GM19455 (cell line): Measurements from ENCODE around the gene WASF1.
"Not testable (repeated sequence)": the region's sequence is repeated elsewhere in the genome, so short reads cannot be mapped to it uniquely, and the experiment has no call there.

ENCODE experiments used
- ATAC-seq: cut with Tn5 transposase; IDR thresholded peaks from one replicate; pipeline ENCODE4 v1.9.1; 2021; ENCODE audit not compliant: unreplicated experiment

WASF1 gene

DNA sequence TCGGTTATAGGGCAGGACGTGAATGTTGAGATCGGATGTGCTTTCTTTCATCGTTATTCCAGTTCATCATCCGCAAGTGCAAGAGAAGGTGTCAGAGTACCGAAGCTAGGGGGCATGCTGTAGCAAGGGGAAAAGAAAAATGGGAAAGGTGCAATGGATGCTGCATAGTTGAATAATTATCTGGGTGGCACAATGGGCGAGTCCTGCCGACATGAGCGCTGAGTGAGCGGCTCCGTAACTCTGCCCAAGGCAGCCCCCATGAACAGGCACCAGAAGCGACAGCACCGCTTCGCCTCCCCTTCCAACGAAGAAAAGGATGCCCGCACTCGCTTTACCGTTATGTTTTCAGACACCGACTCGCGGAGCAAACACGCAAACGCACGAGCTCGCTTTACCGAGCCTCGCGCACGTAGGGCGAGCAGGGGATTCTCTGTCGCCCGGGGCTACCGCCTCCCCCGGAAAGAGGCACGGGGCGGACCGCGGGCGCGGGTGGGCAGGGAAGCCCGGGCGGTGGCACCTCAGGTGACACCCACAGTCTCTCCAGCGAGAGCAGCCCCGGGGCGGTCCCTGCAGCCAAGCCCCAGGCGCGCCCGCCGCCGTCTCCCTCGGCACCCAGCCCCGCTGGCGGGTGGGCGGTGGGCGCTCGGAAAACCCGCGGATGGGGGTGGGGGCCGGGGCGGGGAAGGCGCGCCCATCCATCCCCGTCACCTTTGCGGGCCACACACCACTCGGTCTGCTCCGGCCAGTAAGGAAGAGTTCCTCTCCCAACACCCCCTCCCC is 654 bp downstream of the WASF1 start:
- ATAC-seq = peak; percentile 26

DNA sequence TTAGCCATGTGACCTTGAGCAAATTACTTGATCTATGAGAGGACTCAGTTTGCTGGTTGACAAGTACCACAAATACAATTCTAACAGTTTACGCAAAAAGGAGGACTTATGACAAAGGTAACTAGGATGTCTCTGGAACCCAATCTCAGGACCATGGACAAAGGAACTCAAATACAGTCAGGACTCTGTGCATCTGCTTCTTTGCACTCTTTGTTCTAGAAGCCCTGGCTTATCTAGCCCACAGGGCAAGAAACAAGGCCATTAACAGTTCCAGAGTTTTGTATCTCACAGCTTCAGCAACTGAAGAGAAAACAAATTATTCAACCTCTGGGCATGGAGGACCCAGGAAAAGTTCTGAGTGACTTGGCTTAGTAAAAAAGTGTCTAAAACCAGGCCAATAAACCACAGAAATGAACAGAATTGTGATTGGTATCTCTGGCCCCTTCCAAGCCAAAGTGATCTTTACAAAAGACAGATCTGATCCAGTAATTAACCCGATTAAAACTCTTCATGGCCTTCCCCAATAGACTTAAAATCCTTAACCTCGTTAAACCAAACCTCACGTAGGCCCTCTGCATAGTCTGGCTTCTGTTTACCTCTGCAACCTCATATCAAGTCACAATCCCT is 5.9 kb downstream of the WASF1 start:
- no peak for ATAC-seq

DNA sequence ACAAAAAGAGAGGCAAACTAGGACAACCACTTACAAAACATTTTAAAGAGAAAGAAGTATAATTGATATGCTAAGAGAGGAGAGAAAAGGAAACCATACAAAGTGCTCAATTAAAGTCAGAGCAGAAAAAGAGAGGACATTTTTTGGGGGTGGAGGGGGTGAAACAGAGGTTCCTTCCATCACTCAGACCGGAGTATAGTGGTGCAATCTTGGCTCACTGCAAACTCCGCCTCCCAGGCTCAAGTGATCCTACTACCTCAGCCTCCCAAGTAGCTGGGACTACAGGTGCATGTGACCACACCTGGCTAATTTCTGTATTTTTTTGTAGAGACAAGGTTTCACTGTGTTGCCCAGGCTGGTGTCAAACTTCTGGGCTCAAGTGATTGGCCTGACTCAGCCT is 9.4 kb downstream of the WASF1 start:
- ATAC-seq = no peak

- ATAC-seq = no peak
These were observed 21.0 kb downstream of the WASF1 start for GRCh38 chr6:110158479-110158878.

GRCh38 chr6:110147870-110148269 is 31.6 kb downstream of the WASF1 start:
- no peak for ATAC-seq

- no peak for ATAC-seq
These were observed 38.8 kb downstream of the WASF1 start for GRCh38 chr6:110140650-110141049.

DNA sequence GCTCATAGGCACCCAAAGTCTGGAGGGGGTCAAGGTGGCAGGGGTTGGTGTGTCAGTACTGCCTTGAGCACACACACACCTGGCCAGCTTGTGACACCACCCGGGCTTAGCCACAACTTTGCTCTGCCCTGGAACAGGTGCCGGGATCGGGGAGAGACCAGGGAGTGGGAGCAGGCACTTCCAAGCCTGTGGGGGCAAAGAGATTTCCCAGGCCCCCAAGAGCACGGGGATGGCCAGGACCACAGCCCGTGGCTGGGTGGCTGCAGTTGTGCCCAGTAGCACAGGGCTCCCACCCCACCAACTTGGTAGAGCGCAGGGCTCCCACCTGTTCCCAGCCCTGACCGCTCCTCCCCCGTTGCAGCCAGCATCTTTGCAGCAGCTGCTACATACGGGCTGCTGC is 40.4 kb downstream of the WASF1 start:
- ATAC-seq = no peak

DNA sequence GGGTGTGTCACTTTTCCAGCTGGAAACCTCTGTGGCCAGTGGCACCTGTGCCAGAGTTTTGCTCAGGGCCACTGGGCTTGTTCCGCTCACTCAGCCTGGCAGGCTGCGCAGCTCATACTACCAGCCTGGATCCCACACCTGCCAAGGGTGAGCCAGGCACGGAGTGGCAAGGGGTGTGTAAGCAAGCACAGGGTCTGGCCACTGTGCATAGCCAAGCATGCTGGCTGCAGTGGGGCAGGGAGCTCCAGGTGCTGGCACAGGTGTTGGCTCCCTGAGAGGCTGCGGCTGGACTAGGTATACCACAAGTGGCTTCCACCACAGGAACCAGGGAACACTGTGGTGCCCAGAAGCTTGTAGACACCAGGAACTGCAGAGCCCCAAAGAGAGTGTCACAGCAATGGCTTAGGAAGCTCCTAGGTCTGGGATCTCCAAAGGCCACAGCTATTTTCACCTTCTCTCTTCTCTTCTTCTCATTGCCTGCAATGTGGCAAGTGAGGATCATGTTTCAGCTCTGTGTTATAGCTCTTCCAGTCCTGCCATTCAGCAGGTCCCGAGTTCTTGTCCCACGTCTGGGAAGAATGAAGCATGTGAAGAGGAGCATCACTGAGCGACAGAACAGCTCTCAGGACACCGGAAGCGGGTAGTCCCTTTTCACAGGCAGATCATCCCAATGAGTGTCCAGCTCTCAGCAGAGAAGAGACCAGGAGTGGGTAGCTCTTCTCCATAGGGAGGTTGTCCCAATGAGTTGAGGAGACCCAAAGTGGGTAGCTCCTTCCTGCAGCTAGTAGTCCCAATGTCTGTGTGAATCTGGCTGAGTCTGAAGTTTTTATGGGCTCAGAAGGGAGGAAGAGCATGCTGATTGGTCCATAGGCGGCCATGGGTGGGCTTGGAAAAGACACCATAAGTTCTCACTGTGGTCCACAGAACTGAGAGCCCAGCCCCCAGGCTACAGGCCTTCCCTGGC is 41.3 kb downstream of the WASF1 start:
- ATAC-seq = no peak

DNA sequence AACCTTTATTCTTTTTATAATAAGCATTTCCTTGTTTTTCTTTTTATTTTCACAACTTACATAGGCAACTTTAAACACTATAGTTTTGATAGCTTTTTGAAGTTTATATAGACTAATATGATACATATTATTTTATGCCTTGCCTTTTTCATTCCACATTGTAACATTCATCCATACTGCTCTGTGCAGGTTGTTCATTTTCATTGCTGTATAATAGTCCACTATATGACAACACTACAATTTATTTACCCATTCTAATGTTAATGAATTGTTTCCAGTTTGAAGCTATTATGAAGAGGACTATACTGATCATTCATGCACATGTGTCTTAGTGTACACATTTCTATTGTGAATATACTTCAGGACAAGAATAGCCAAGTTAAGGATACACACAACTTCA is 49.1 kb downstream of the WASF1 start:
- no peak for ATAC-seq

DNA sequence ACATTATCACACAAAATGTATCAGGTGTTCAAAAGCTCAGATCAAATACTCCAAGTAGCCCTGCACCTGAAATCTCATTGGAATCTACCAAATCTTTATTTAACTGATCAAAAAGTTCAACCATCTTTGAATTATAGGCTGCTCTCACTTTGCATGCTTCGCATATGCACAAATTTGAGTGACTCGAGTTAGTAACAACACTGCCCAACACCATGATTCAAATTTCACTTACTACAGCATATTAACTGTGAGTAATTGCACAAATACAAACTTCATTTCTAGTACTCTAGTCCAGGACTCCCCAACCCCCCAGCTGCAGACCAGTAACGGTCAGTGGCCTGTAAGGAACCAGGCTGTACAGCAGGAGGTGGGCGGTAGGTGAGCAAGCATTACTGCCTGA is 51.1 kb downstream of the WASF1 start:
- ATAC-seq = no peak

DNA sequence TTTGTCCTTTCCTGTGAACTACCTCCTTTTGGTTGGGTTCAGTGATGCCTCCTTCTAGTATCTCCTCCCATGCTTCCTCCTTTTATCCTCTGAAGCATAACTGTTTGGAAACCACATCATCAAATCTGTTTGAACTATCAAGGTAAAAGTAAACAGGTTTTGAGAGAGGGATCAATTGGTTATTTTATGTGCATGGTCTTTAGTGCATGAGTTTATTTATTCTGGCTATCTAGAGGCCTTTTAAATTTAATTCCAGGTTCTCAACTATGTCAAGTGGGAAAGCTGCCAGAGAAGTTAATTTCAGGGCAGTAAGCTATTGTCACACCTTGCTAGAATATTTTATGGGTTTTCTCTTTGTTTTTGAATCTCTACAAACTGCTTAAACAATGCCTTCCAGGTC is 54.1 kb downstream of the WASF1 start:
- no peak for ATAC-seq

GRCh38 chr6:110121655-110122054 is 57.8 kb downstream of the WASF1 start:
- ATAC-seq = not testable (repeated sequence)

- ATAC-seq = no peak
These were observed 63.2 kb downstream of the WASF1 start for GRCh38 chr6:110116258-110116657.

DNA sequence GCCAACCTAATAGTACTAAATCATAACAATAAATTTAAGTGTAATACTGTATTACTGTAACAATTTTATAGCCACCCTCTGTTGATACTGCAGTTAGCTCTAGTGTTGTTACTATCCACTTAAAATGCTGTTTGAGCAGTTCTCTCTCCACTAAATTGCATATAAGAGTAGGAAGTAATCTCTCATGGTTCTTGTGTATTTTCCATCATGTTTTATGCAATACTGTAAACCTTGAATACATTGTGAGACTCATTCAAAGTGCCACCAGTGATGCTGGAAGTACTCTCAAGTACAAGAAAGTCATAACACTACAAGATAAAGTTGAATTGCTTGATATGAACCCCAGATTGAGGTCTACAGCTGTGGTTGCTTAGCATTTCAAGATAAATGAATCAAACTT is 65.5 kb downstream of the WASF1 start:
- ATAC-seq = no peak

DNA sequence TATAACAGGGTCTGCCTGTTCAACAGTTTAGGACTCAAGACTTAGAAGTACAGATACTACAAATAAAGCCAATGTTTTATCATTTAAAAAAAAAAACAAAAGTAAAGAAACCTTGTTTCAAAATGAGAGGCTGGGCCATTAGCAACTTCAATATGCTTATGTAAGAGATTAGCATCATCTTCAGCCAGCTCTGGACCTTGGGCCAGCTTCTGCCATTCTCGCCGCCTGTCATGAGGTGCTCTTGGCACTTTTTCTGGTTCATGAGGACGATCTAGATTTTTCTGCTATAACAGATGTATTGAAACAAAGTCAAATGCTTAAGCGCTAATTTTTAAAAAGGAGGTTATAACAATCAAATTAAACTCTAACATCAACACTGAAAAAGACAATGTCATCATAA is 74.2 kb downstream of the WASF1 start:
- ATAC-seq = no peak

DNA sequence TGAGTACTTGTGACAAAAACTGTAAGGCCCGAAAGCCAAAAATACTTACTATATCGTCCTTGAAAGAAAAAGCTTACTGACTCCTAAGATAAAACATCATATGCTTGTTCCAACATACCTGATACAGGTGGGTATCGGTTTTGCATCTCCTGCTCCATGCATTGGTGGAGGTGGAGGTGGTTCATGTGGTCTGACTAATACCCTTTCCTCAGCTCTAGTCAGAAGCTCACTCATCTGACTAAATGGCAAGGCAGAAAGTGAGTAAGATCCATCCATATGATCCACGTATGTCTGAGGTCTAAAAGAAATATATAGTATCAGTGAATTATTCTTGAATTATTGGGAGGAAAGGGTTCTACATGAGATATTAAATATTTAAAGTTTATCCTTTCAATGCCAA is 76.2 kb downstream of the WASF1 start:
- ATAC-seq = no peak

DNA sequence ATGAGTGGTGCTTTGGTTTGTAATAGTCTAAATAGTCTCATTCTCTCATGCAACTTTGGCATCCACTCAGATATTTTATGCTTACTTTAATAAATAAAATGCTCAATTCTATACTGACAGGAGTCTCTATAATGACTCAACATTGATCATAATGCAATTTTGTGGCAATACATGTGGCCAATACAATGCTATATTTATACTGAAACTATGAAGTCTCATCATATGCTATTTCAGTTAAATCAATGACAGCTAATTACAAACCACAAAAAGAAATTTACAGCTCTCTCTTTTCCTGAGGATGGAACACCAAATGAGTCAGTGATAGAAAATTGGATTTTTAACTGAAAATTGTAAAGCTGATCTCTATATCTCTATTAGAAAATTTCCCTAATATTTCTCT is 77.1 kb downstream of the WASF1 start:
- no peak for ATAC-seq

- no peak for ATAC-seq
These were observed 77.6 kb downstream of the WASF1 start for GRCh38 chr6:110101885-110102284.

- no peak for ATAC-seq
These were observed 80.9 kb downstream of the WASF1 start for GRCh38 chr6:110098511-110099116.

GRCh38 chr6:110097443-110097842 is 82.0 kb downstream of the WASF1 start:
- no peak for ATAC-seq

DNA sequence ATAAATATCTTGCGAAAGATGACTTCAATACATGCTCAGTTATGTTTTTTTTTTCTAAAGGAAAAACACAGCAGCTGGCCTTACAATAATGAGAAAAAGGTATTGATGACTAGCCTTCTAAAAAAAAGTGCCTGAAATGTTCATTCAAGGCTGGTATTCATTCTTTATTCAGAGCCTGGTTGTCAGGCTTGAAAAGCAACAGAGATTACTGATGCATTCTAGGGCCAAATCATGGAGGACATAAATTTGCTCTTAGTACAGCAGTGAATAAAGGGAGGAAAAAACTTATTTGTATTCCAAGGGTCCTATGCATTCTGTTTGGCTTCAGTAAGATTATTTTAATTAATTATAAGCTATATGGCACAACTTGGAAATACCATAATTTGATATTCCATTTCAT is 83.5 kb downstream of the WASF1 start:
- ATAC-seq = no peak
